NCI-H1417 treated with DMSO at 0.1 percent for 48 hours (cell line): ENCODE measurements around the gene ARHGAP6.

ENCODE experiments used
- DNase-seq: peaks from one replicate; lab custom pipeline; 2025; lab: John Stamatoyannopoulos, UW

The ARHGAP6 gene

GRCh38 chrX:11429538-11430085 lies 236.1 kb downstream of the ARHGAP6 start:
- DNase-seq = no peak

DNA sequence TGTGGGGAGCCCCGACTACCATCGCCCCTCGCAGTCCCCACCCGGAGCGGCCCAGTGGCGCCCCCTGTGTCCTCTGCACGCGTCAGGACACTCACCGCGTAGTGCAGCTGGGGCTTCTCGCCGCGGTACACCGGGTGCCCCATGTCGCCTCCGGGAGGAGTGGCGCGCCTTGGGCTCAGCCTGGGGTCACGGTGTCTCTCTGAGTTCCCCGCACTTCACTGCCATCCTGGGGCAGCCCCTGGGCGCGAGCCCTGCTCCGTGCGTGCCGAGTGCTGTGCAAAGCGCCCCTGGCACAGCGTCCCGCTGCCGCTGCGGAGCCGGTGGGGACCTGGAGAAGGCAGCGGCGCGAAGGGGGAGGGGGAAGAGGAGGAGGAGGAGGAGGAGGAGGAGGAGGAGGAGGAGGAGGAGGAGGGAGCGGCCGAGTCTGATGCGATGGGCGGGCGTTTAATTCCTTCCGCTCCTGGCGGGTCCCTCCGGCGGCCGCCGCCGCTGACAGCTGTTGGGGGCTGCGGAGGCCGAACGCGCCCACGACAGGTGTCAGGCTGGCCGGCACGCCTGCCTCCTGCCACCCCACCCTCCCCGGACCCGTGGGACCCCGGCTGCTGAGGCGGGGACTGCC lies 238.2 kb downstream of the ARHGAP6 start:
- no peak for DNase-seq

DNA sequence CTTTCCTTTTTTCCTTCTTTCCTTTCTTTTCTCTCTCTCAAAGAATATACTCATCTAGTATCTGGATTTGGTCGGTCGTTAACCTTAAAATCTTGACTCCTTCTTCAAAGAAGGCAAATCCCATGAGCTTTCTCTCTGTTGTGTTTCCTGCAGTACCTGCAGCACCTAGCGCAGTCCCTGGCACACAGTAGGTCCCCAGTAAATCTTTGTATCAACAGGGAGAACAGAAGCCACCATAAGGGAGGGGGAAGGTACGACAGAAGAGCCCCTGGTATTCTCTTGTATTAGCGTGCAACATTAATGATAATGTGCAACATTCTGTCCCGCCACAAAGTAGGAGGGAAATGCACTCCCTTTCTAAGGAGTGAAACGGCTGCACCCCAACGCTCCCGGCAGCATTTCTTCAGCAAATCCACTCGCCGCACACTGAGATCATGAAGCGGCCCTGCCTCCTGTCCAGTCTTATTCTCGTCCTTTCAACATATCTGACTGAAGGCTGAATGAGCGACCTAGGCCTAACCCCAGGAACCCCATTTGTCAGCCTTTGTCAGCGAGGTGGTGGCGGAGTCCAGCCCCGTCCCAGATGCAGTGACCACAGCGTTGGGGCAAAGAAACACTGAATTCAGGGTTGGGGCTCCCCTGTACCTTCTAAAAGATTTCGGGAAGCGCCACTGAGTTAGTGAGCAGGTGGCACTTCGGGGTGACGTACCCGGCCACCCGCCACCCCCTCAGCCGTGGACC lies 238.8 kb downstream of the ARHGAP6 start:
- DNase-seq = no peak

GRCh38 chrX:11424903-11425674 lies 240.6 kb downstream of the ARHGAP6 start:
- no peak for DNase-seq

DNA sequence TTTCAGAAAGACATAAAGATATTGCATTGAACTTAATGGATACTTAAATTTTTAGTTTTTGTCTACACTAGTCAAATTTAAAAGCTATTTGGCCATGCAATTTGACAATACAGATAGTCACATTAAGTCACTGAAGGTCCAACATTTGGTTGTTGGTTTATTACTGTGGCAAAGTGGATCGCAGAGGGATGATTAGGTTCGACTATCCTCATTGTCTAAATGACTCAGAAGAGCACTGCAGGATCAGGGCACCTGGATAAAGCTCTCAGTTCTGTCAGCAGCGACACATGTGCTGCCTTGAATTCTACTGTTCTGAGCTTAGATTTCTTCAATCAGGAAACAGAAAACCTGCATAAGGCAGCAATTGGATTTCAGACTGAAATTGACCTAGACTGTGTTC lies 241.8 kb downstream of the ARHGAP6 start:
- no peak for DNase-seq

DNA sequence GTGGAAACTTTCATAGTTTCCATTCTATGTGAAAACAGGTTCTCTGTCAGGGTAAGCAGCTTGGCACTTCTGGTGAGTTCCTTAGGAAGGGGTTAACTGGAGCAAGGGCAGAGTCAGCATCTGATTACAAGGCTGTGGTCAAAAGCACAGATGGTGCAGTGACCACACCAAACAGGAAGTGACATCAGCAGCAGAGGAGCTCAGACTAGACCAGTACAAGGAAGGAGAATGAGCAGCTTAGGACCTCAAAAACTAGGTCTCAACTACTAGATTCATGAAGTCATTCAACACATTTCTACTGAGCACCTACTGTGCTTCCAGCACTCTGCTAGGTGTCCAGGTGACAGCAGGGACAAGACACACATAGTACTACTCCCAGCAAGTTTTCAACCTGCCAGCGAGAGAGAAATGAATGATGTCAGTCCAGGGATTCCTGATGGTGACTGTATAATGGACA lies 242.3 kb downstream of the ARHGAP6 start:
- DNase-seq = no peak

DNA sequence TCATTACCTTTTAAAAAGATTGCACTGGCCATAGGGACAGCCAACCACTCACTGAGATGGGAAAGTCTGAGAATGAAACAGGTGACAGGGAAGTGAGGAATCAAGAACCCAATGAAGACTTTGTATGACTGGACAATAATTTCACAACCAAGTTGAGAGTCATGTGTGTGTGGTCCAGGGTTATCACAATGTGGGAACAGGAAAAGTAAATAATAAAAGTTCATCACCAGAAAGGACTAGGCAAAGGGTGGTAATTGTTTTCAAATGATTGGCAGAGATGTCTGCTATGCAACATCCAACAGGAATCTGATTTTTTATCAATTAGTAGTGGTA lies 243.2 kb downstream of the ARHGAP6 start:
- DNase-seq = no peak

DNA sequence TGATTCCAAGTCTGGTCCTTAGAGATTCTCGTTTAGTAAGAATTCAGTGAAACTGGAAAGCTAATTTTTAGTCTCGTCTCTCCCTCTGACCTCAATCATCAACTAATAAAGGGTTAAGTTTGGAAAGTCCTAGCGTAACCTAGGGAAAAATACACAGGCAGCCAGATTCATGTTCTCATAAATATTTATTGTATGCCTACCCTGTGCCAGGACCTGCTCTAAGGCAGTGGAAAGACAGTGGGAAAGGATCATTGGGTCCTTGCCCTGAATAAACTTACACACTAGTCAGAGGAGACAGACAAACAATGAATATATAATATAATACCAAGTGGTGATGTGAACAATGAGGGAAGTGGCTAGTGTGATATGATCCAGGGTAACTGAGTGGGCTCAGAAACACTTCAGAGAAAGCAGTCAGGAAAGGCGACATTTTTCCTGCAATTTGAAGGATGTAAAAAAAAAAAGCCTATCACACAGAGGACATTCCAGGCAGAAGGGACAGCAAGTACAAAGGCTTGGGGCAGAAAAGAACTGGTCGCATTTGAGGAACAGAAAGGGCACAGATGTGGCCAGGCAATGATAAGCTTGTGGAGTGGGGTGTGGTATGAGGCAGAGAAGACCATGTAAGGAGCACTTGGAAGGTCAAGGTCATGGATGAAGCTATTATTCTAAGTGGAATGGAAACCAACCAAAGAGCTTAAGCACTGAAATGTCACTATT lies 243.8 kb downstream of the ARHGAP6 start:
- DNase-seq = no peak

DNA sequence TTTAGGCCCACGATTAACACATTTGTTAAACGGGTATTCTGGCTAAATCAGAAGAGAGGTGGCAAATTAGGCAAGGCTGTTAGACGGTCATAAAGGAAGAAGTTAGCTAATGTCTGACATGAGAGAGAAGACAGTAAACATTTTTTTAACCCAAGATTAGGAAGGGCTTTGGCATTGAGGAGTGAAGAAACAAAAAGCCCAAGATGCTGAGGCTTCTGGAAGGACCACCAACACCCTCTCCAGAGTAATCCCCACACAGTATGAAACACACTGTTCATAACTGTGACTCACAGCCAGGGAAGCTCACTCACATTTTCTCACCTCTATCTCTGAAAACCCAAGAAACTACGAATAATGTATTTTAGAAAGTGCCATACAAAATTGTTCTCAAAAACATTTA lies 244.9 kb downstream of the ARHGAP6 start:
- DNase-seq = no peak

DNA sequence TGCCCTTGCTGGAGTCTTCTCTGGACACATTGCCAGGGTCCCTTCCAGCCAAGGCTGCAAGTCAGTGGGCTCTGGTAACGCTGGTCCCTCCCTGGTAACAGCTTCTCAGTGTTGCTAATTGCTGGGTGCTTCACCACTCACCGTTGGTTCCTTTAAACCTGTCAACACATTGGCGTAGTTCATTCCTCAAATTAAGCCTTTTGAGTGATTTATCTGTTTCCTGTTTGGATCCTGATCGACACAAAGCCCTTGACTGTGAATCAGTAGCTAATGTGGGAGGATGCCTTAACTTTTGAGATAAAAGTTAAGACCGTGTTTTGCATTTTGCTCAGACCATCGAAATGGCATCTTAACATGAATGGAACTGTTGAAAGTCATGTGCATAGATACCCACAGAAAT lies 246.6 kb downstream of the ARHGAP6 start:
- DNase-seq = no peak

DNA sequence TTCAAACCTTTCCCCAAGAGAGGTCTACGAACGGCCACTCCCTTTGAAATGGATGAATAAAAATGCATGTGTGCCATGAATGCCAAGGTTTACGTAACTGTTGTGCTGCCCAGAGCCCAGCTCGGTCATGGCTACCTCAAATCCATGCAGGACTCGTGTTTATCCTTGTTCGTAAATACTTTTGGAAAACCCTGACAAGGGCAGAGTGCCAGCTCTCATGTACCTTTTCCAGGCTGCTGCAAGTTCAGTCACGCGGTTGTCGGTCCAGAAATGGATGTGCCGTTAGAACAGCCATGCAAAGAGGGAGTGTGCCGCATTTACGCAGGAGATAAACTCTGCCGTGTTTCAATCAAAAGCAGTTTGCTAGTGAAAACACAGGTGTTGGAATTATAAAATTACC lies 249.1 kb downstream of the ARHGAP6 start:
- no peak for DNase-seq

DNA sequence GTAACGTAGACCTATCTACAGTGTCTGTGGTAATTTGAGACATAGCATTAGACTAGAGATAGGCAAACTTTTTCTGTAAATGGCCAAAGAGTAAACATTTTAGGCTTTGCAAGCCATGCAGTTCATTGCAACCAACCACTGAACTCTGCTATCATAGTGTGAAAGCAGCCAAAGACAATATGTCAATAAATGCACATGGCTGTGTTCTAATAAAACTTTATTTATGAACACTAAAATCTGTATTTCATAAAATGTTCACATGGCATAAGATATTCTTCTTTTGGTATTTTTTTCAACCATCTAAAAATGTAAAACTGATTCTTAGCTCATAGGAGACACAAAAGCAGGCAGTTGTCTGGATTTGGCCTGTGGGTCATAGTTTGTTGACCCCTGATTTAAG lies 251.6 kb downstream of the ARHGAP6 start:
- no peak for DNase-seq

GRCh38 chrX:11412715-11413623 lies 252.8 kb downstream of the ARHGAP6 start:
- no peak for DNase-seq

- no peak for DNase-seq
These were observed 255.8 kb downstream of the ARHGAP6 start for GRCh38 chrX:11409957-11410356.

GRCh38 chrX:11408783-11409182 lies 256.9 kb downstream of the ARHGAP6 start:
- no peak for DNase-seq

GRCh38 chrX:11408109-11408405 lies 257.7 kb downstream of the ARHGAP6 start:
- DNase-seq = no peak

DNA sequence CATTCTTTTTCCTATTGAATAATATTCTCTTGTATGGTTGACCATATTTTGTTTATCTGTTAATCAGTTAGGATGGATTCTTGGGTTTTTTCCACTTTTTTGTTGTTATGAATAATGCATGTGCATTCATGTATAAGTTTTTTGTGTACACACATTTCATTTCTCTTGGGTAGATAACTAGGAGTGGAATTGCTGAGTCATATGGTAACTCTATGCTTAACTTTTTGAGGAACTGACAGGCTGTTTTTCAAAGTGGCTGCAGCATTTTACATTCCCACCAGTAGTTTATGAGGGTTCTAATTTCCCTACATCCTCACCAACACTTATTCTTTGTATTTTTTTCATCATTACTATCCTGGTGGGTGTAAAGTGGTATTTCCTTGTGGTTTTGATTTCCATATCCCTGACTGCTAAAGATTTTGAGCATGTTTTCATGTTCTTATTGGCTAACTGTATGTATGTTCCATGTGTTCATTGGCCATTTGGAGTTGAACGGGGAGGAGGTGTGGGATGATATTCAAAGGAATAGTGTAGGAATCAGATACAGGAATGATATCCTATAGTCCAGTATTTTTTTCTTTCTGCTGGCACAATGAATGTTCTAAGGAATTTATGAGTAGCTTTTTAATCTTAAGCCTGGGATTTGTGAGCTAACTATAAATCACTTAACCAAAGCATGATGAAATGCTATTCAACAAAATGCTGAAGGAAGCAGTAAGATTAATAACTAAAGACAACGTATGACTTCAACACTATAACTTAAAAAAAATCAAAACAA lies 258.2 kb downstream of the ARHGAP6 start:
- DNase-seq = no peak

DNA sequence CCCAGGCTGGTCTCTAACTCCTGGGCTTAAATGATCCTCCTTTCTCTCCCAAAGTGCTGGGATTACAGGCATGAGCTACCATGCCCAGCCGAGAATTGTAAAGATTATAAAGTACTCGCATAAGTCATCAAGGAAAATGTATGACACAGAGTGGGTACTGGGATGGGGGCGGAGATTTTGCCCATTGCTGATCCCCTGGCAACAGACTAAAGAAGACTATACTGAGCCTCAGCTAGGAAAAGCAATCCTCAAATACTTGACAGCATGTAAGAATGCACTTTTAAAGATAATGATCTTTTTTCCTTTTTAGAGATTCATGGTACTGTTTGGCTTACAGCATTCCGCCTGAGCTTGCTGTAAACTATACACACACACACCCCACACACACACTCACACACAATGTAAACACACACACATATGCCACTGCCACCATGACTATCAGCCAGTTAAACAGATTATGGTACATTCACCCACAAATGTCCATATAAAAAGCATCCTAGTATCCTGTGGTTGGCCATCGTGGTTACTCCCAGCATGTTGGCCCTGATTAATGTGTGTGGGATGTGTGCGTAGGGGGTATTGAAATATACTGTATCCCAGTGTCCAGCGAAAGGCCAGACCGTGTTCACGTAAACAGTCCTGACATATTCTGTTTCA lies 259.5 kb downstream of the ARHGAP6 start:
- no peak for DNase-seq

- no peak for DNase-seq
These were observed 262.1 kb downstream of the ARHGAP6 start for GRCh38 chrX:11403631-11404030.

DNA sequence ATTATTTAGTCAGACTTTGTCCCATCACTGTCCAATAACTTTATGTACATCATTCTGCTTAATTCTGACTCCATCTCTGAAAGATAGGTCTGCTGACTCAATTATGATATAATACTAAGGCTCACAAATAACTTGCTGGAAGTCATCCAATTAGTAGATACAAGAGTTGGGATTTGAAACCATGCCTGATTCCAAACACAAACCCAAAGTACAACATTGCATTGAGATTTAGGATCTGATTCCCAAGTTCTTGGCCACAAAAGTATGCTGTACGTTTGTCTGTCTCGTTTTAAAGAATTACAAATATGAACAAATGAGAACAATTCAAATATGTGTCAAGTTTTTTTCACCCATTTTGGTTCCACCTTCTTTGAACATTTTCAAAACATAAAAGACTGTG lies 263.8 kb downstream of the ARHGAP6 start:
- no peak for DNase-seq
